HG02970 (cell line): ENCODE results near the gene CHID1.

Experiments used
- ATAC-seq: cut with Tn5 transposase; IDR thresholded peaks from one replicate; pipeline ENCODE4 v1.9.1; 2021; ENCODE audit warnings: mild to moderate bottlenecking, moderate library complexity, moderate number of reproducible peaks; ENCODE audit not compliant: unreplicated experiment, low FRiP score

The CHID1 gene

GRCh38 chr11:910589-911030 is at the start of gene CHID1:
Gene CHID1, minus strand, starts transcription at chr11:910810. Its CDS starts 5,994 bp downstream, at chr11:904816.
- ATAC-seq: peak; percentile 87

- no peak for ATAC-seq
These were observed 49.0 kb upstream of the CHID1 start for GRCh38 chr11:959608-960007.

- no peak for ATAC-seq
These were observed 48.4 kb upstream of the CHID1 start for GRCh38 chr11:959027-959426.

- no peak for ATAC-seq
These were observed 47.5 kb upstream of the CHID1 start for GRCh38 chr11:958101-958500.

- ATAC-seq: no peak
These were observed 46.8 kb upstream of the CHID1 start for GRCh38 chr11:957212-957920.

- ATAC-seq: no peak
These were observed 44.8 kb upstream of the CHID1 start for GRCh38 chr11:955154-956063.

- no peak for ATAC-seq
These were observed 44.0 kb upstream of the CHID1 start for GRCh38 chr11:954392-955153.

- ATAC-seq: no peak
These were observed 42.9 kb upstream of the CHID1 start for GRCh38 chr11:953512-953911.

- no peak for ATAC-seq
These were observed 42.1 kb upstream of the CHID1 start for GRCh38 chr11:952406-953385.

- ATAC-seq: no peak
These were observed 40.9 kb upstream of the CHID1 start for GRCh38 chr11:951507-951906.

- ATAC-seq: no peak
These were observed 37.1 kb upstream of the CHID1 start for GRCh38 chr11:947744-948143.

- no peak for ATAC-seq
These were observed 35.4 kb upstream of the CHID1 start for GRCh38 chr11:945986-946385.

- ATAC-seq: no peak
These were observed 34.3 kb upstream of the CHID1 start for GRCh38 chr11:944711-945470.

GRCh38 chr11:942823-943222 is 32.2 kb upstream of the CHID1 start:
- no peak for ATAC-seq

- no peak for ATAC-seq
These were observed 30.0 kb upstream of the CHID1 start for GRCh38 chr11:940496-941135.

- no peak for ATAC-seq
These were observed 27.2 kb upstream of the CHID1 start for GRCh38 chr11:937841-938261.

GRCh38 chr11:936199-936598 is 25.6 kb upstream of the CHID1 start:
- no peak for ATAC-seq

GRCh38 chr11:934527-934926 is 23.9 kb upstream of the CHID1 start:
- ATAC-seq: no peak
